ENCODE measurements around the gene MUSK. TPM values are rescaled to one million over a fixed set of nuclear protein-coding genes. Genes with fewer than 3 reads are reported as not detected.

Gene MUSK
- polyA plus RNA-seq, 1 donor (not counting 4 experiments of a cell fraction or from before 2014, with no cell fraction given): not detected

DNA sequence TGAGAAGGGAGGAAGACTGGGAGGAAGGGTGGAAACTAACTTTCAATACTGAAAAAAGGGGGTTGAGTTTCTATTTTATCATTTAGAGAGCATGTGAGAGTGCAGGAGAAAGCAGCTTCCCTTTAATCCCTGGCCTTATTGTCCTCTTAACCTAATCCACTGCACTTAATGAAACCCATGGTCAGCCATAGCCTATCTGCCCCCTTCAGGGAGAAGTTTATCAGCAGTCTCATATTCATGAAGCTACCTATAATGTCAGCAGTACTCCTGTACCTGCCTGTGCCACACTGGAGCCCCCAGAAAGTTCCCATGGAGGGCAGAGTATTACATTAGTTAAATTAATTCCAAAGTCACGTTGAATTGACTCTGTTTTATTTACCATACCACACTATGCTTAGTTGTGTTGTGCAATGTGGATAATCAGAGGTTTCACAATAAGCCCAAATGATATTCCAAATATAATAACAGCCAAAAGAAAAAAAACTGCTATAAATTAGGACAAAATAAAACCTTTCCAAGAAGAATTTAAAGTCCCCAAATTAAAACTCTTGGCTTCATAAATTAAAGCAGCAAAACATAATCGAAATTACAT lies 62.9 kb downstream of the MUSK start:
- Histone ChIP-seq H3K9me1 (ENCODE audit: control insufficient read depth, extremely low read depth, insufficient read depth, low read length) (no peaks in the 10 kb centered on the region), H3K9me3 (ENCODE audit: control insufficient read depth, low read depth, low read length) (no peaks in the 10 kb centered on the region), H3K4me1 (ENCODE audit: control insufficient read depth, extremely low read depth, insufficient read depth, low read length) (no peaks in the 10 kb centered on the region), H3K36me3 (ENCODE audit: control insufficient read depth in 2 of 2, extremely low read depth in 1 of 2, insufficient read depth in 2 of 2, low read length in 2 of 2) (no peaks in the 10 kb centered on the region), H3K27me3 (ENCODE audit: control insufficient read depth, extremely low read depth, insufficient read depth, low read length) (no peaks in the 10 kb centered on the region), H2AFZ (ENCODE audit: control insufficient read depth, low read length) (no peak overlapping the region), H4K20me1 (ENCODE audit: control insufficient read depth, extremely low read depth, insufficient read depth, low read length) (no peaks in the 10 kb centered on the region), H3K4me3 (ENCODE audit: control insufficient read depth in 2 of 3, extremely low read depth in 1 of 3, insufficient read depth in 2 of 3, low read depth in 1 of 3, low read length in 3 of 3) (no peak overlapping the region), H3K27ac (ENCODE audit: control insufficient read depth, insufficient read depth, low read length) (no peak overlapping the region), H3K4me2 (ENCODE audit: control insufficient read depth, extremely low read depth, insufficient read depth, low read depth, low read length) (no peak overlapping the region), H3K79me2 (ENCODE audit: control insufficient read depth, insufficient read depth, low read length) (no peaks in the 10 kb centered on the region), H3K9ac (ENCODE audit: control insufficient read depth, extremely low read depth, insufficient read depth, low read length) (no peak overlapping the region)
- TF ChIP-seq EZH2 (IDR thresholded peaks at IDR 0.05; ENCODE audit: low read length) (no peak), CTCF (optimal IDR thresholded peaks at IDR 0.05 in 1 of 3, IDR thresholded peaks at IDR 0.05 in 1 of 3, conservative IDR thresholded peaks at IDR 0.05 in 1 of 3; ENCODE audit: extremely low read depth in 1 of 3, insufficient read depth in 2 of 3, low read length in 3 of 3) (no peak)
- FAIRE-seq (no peak), DNase-seq (ENCODE audit: low read depth, low spot score) (no peak)
- dilution Hi-C loops (cut with MboI; ENCODE audit: extremely low pct_ligation_motif_present, low sequenced_read_pairs): no loop called here

GRCh38 chr9:110738982-110739381 lies 70.4 kb downstream of the MUSK start:
- H3K4me2 ChIP-seq (ENCODE audit: control insufficient read depth, extremely low read depth, insufficient read depth, low read depth, low read length): no peak overlapping the region
- peaks cover 7% of the 10 kb centered on the region for H3K4me1 ChIP-seq (ENCODE audit: control insufficient read depth, extremely low read depth, insufficient read depth, low read length)
- no peak overlapping the region for H3K4me3 ChIP-seq (ENCODE audit: control insufficient read depth in 2 of 3, extremely low read depth in 1 of 3, insufficient read depth in 2 of 3, low read depth in 1 of 3, low read length in 3 of 3)
- H3K9ac ChIP-seq (ENCODE audit: control insufficient read depth, extremely low read depth, insufficient read depth, low read length): no peak overlapping the region
- DNase-seq (ENCODE audit: low read depth, low spot score): no peak
- no peaks in the 10 kb centered on the region for H3K79me2 ChIP-seq (ENCODE audit: control insufficient read depth, insufficient read depth, low read length)
- no peaks in the 10 kb centered on the region for H4K20me1 ChIP-seq (ENCODE audit: control insufficient read depth, extremely low read depth, insufficient read depth, low read length)
- H3K36me3 ChIP-seq (ENCODE audit: control insufficient read depth in 2 of 2, extremely low read depth in 1 of 2, insufficient read depth in 2 of 2, low read length in 2 of 2): no peaks in the 10 kb centered on the region
- dilution Hi-C loops (cut with MboI; ENCODE audit: extremely low pct_ligation_motif_present, low sequenced_read_pairs): no loop called here
- H3K9me1 ChIP-seq (ENCODE audit: control insufficient read depth, extremely low read depth, insufficient read depth, low read length): no peaks in the 10 kb centered on the region
- H3K27ac ChIP-seq (ENCODE audit: control insufficient read depth, insufficient read depth, low read length): no peak overlapping the region
- no peaks in the 10 kb centered on the region for H3K9me3 ChIP-seq (ENCODE audit: control insufficient read depth, low read depth, low read length)
- no peak for FAIRE-seq
- TF ChIP-seq EZH2 (IDR thresholded peaks at IDR 0.05; ENCODE audit: low read length): no peak
- no peaks in the 10 kb centered on the region for H3K27me3 ChIP-seq (ENCODE audit: control insufficient read depth, extremely low read depth, insufficient read depth, low read length)
- H2AFZ ChIP-seq (ENCODE audit: control insufficient read depth, low read length): no peak overlapping the region

Measured in keratinocyte (primary cell).